IMR-90 (cell line): ENCODE measurements around the gene E2F8. TPM values are rescaled to one million over a fixed set of nuclear protein-coding genes. Genes with fewer than 3 reads are reported as not detected.

Source experiments
- ATAC-seq: fragments of 200-7000 bp; cut with Tn5 transposase; 2 replicates; pipeline ENCODE4 v1.9.1; 2020; ENCODE audit warnings: low read depth, mild to moderate bottlenecking, moderate library complexity
- BruUV-seq: library from RNA; stranded (reverse); fragments of 400-500 nt; replicated peaks from 2 replicates; lab custom pipeline; 2021; lab: Mats Ljungman, UMichigan
- CTCF ChIA-PET: fragments of 300-600 bp; formaldehyde crosslinking; extraction: SDS; loops from one replicate; lab custom pipeline; 2021; ENCODE audit warnings: antibody characterized with exemption; lab: Yijun Ruan, JAX
- POLR2A ChIA-PET: fragments of 300-600 bp; sonication (Branson Sonifier 250); formaldehyde crosslinking; loops from one replicate; lab custom pipeline; 2022; ENCODE audit warnings: antibody characterized with exemption; ENCODE audit not compliant: unreplicated experiment; lab: Charles Lee
- DNase-seq: peaks from one replicate; pipeline ENCODE4 v3.0.0; 2013
- H2AFZ ChIP-seq: replicated peaks from 2 replicates; pipeline ENCODE3; 2013; ENCODE audit warnings: low read length, mild to moderate bottlenecking; ENCODE audit not compliant: poor library complexity
- H2AK5ac ChIP-seq: 2 replicates; pipeline ENCODE4 v1.6.1; 2013; ENCODE audit warnings: low read depth, low read length, inconsistent platforms
- H2AK9ac ChIP-seq: replicated peaks from 2 replicates; pipeline ENCODE3; 2013; ENCODE audit warnings: mild to moderate bottlenecking, low read depth, low read length, moderate library complexity; ENCODE audit not compliant: poor library complexity
- H2BK120ac ChIP-seq: 2 replicates; pipeline ENCODE4 v1.6.1; 2013; ENCODE audit warnings: low read depth, low read length, inconsistent platforms
- H2BK15ac ChIP-seq: 3 replicates; pipeline ENCODE4 v1.6.1; 2013; ENCODE audit warnings: low read depth, low read length, inconsistent platforms
- H2BK20ac ChIP-seq: 2 replicates; pipeline ENCODE4 v1.6.1; 2013; ENCODE audit warnings: low read depth, mild to moderate bottlenecking, inconsistent platforms, low read length, moderate library complexity
- H2BK5ac ChIP-seq: 2 replicates; pipeline ENCODE4 v1.6.1; 2013; ENCODE audit warnings: mild to moderate bottlenecking, low read depth, low read length, inconsistent platforms; ENCODE audit not compliant: poor library complexity, severe bottlenecking
- H3K14ac ChIP-seq: replicated peaks from 2 replicates; pipeline ENCODE4 v1.6.1; 2013; ENCODE audit warnings: low read depth, low read length, inconsistent platforms
- H3K18ac ChIP-seq: 2 replicates; pipeline ENCODE4 v1.6.1; 2013; ENCODE audit warnings: low read depth, low read length, control low read depth
- H3K23ac ChIP-seq: 2 replicates; pipeline ENCODE4 v1.6.1; 2013; ENCODE audit warnings: low read depth, low read length, inconsistent platforms
- H3K27ac ChIP-seq: 2 replicates; pipeline ENCODE4 v1.5.1; 2013; ENCODE audit warnings: mild to moderate bottlenecking, control low read depth, low read length; ENCODE audit not compliant: insufficient read depth
- H3K27me3 ChIP-seq: 2 replicates; pipeline ENCODE4 v1.6.1; 2013; ENCODE audit warnings: low read length; ENCODE audit not compliant: control insufficient read depth, insufficient read depth
- H3K36me3 ChIP-seq: 2 replicates; pipeline ENCODE4 v1.6.1; 2013; ENCODE audit warnings: low read length, mixed read lengths; ENCODE audit not compliant: control insufficient read depth, insufficient read depth
- H3K4ac ChIP-seq: 2 replicates; pipeline ENCODE4 v1.6.1; 2013; ENCODE audit warnings: low read depth, low read length, inconsistent platforms
- H3K4me1 ChIP-seq: 2 replicates; pipeline ENCODE4 v1.6.1; 2013; ENCODE audit warnings: low read length, mixed read lengths; ENCODE audit not compliant: control insufficient read depth, insufficient read depth
- H3K4me2 ChIP-seq: 2 replicates; pipeline ENCODE4 v1.6.1; 2013; ENCODE audit warnings: low read depth, mild to moderate bottlenecking, control low read depth, low read length, moderate library complexity
- H3K4me3 ChIP-seq: 2 replicates; pipeline ENCODE4 v1.5.1; 2013; ENCODE audit warnings: low read depth, mild to moderate bottlenecking, control low read depth, low read length, moderate library complexity; ENCODE audit not compliant: insufficient read depth
- H3K56ac ChIP-seq: 2 replicates; pipeline ENCODE4 v1.6.1; 2013; ENCODE audit warnings: low read length, inconsistent platforms; ENCODE audit not compliant: insufficient read depth; ENCODE audit errors: extremely low read depth
- H3K79me1 ChIP-seq, 2 experiments: 2 replicates each; pipeline ENCODE4 v1.6.1; 2013; ENCODE audit warnings: low read length in 2 of 2, inconsistent platforms in 1 of 2, low read depth in 1 of 2
- H3K9ac ChIP-seq: 2 replicates; pipeline ENCODE4 v1.6.1; 2013; ENCODE audit warnings: low read depth, low read length, control low read depth
- H3K9me1 ChIP-seq: 2 replicates; pipeline ENCODE4 v1.6.1; 2013; ENCODE audit warnings: low read length, inconsistent platforms; ENCODE audit not compliant: insufficient read depth
- H3K9me3 ChIP-seq: 2 replicates; pipeline ENCODE4 v1.6.1; 2013; ENCODE audit warnings: low read length; ENCODE audit not compliant: control insufficient read depth, insufficient read depth
- H4K20me1 ChIP-seq: 2 replicates; pipeline ENCODE4 v1.6.1; 2013; ENCODE audit warnings: low read length, inconsistent platforms; ENCODE audit not compliant: insufficient read depth
- H4K5ac ChIP-seq: 2 replicates; pipeline ENCODE4 v1.6.1; 2013; ENCODE audit warnings: mild to moderate bottlenecking, low read depth, low read length, control low read depth
- H4K8ac ChIP-seq, 2 experiments: 2 replicates each; pipeline ENCODE4 v1.6.1; 2013; ENCODE audit warnings: low read depth in 2 of 2, low read length in 2 of 2, control low read depth in 1 of 2, inconsistent platforms in 1 of 2
- H4K91ac ChIP-seq: 2 replicates; pipeline ENCODE4 v1.6.1; 2013; ENCODE audit warnings: low read depth, low read length, inconsistent platforms; ENCODE audit not compliant: insufficient read depth
- BHLHE40 ChIP-seq: fragments of 150-350 bp; IDR thresholded peaks from 2 replicates; pipeline ENCODE4 v1.6.1; 2016; ENCODE audit warnings: mild to moderate bottlenecking, low read depth, low read length
- CEBPB ChIP-seq: IDR thresholded peaks from 2 replicates; pipeline ENCODE4 v1.6.1; 2012; ENCODE audit warnings: low read depth, low read length, improper control_type of control experiment
- CHD1 ChIP-seq: IDR thresholded peaks from 2 replicates; pipeline ENCODE4 v1.6.1; 2012; ENCODE audit warnings: low read depth, low read length, improper control_type of control experiment
- FOS ChIP-seq: fragments of 150-350 bp; IDR thresholded peaks from 2 replicates; pipeline ENCODE4 v1.6.1; 2016; ENCODE audit warnings: low read depth, low read length
- MAFK ChIP-seq: IDR thresholded peaks from 2 replicates; pipeline ENCODE4 v1.6.1; 2012; ENCODE audit warnings: low read depth, low read length, improper control_type of control experiment
- MAZ ChIP-seq: IDR thresholded peaks from 2 replicates; pipeline ENCODE4 v1.6.1; 2012; ENCODE audit warnings: low read depth, mild to moderate bottlenecking, low read length, improper control_type of control experiment, moderate library complexity, borderline replicate concordance
- MXI1 ChIP-seq: IDR thresholded peaks from 2 replicates; pipeline ENCODE4 v1.6.1; 2012; ENCODE audit warnings: low read depth, mild to moderate bottlenecking, low read length, moderate library complexity, borderline replicate concordance
- NFE2L2 ChIP-seq: fragments of 150-350 bp; IDR thresholded peaks from 2 replicates; pipeline ENCODE4 v1.6.1; 2016; ENCODE audit warnings: low read depth, mild to moderate bottlenecking, low read length
- POLR2A ChIP-seq: IDR thresholded peaks from 2 replicates; pipeline ENCODE4 v1.6.1; 2012; ENCODE audit warnings: mild to moderate bottlenecking, low read depth, low read length
- RAD21 ChIP-seq: IDR thresholded peaks from 2 replicates; pipeline ENCODE4 v1.6.1; 2012; ENCODE audit warnings: low read length, improper control_type of control experiment
- RCOR1 ChIP-seq: IDR thresholded peaks from 2 replicates; pipeline ENCODE4 v1.6.1; 2012; ENCODE audit warnings: mild to moderate bottlenecking, low read length, improper control_type of control experiment; ENCODE audit not compliant: insufficient replicate concordance
- RFX5 ChIP-seq: IDR thresholded peaks from 2 replicates; pipeline ENCODE4 v1.8.0; 2012; ENCODE audit warnings: low read depth, mild to moderate bottlenecking, low read length, moderate library complexity
- SMC3 ChIP-seq: fragments of 150-350 bp; IDR thresholded peaks from 2 replicates; pipeline ENCODE4 v1.6.1; 2016; ENCODE audit warnings: low read depth, mild to moderate bottlenecking, antibody characterized with exemption, low read length, moderate library complexity
- WGBS, 2 experiments: methylation state at CpG; one replicate each; pipeline versions ENCODE4 v1.1.5 to v1.1.7; 2013; ENCODE audit warnings: missing lambda C conversion rate in 2 of 2; ENCODE audit not compliant: insufficient read length in 1 of 2; ENCODE audit errors: extremely low coverage in 2 of 2; 5-methylcytosine and 5-hydroxymethylcytosine counted together
- dilution Hi-C: fragments of 300-500 bp; cut with HindIII; formaldehyde crosslinking; loops from one replicate; pipeline ENCODE4 v1.14.3; 2018; ENCODE audit warnings: low sequenced_read_pairs; ENCODE audit not compliant: unreplicated experiment
- in situ Hi-C: fragments of 300-500 bp; cut with MboI; formaldehyde crosslinking; loops from 3 replicates; pipeline ENCODE4 v1.14.3; 2019; ENCODE audit warnings: low sequenced_read_pairs, inconsistent platforms, mixed read lengths
- intact Hi-C: fragments of 100-400 bp; cut with micrococcal nuclease; formaldehyde crosslinking; loops from 2 replicates; pipeline ENCODE4 v1.10.0; 2022
- polyA plus RNA-seq, 3 experiments: library from polyadenylated mRNA; depleted of rRNA; stranded (reverse); fragments of >200 nt; gene quantifications; 2 replicates each; pipeline ENCODE4 v1.2.3, GENCODE V29; 2012; ENCODE audit warnings: low replicate concordance in 1 of 3
- total RNA-seq: library from RNA; depleted of rRNA; stranded (reverse); fragments of >200 nt; gene quantifications from 2 replicates; pipeline ENCODE4 v1.2.3, GENCODE V29; 2012
- TF ChIP-seq, protein P1 (sequence below): conservative IDR thresholded peaks from 2 replicates; pipeline ENCODE4 v1.5.1; 2012; ENCODE audit warnings: mild to moderate bottlenecking, low read depth, low read length, improper control_type of control experiment
- TF ChIP-seq, protein P2 (sequence below): fragments of 150-350 bp; IDR thresholded peaks from 2 replicates; pipeline ENCODE4 v1.6.1; 2017; ENCODE audit warnings: mild to moderate bottlenecking, antibody characterized with exemption, low read length, low read depth
- TF ChIP-seq, protein P3 (sequence below): fragments of 150-350 bp; IDR thresholded peaks from 2 replicates; pipeline ENCODE4 v1.6.1; 2016; ENCODE audit warnings: low read depth, mild to moderate bottlenecking, low read length, moderate library complexity, borderline replicate concordance

Gene E2F8
- total and polyA plus RNA-seq, 2 of the 4 experiments (the other 2 are of a cell fraction): 1.1 to 2.3 TPM

DNA sequence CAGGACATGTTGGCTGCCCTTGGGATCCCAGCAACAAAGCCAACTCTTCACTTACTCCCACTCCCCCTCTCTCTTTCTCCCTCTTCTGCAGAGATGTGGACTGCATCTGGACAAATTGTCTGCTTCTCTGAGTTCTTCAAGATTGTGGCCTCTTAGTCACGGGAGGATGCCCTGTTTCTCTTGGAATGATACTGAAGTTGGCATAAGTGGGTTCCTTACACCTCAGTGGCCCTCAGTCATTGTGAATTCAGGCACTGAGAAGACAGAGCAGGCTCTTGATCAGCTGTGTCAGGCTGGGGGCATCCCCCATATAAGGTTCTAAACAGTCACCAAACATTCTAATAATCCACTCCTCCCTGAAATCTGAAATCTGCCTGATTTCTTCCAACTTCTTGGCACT lies 6.1 kb upstream of the E2F8 start:
- Histone ChIP-seq H4K8ac (no peak overlapping the region), H3K23ac (no peak overlapping the region), H3K4me2 (no peak overlapping the region), H3K27ac (no peak overlapping the region), H3K27me3 (peaks cover 29% of the 10 kb centered on the region), H3K4ac (no peak overlapping the region), H4K5ac (no peak overlapping the region), H2BK15ac (no peak overlapping the region), H3K14ac (no peak overlapping the region), H3K9me1 (no peaks in the 10 kb centered on the region), H3K36me3 (no peaks in the 10 kb centered on the region), H3K79me1 (no peaks in the 10 kb centered on the region), H3K4me3 (no peak overlapping the region), H2BK5ac (no peak overlapping the region), H4K91ac (no peak overlapping the region), H2BK120ac (no peak overlapping the region), H2AK5ac (no peak overlapping the region), H3K56ac (no peak overlapping the region), H2AK9ac (no peak overlapping the region), H3K4me1 (no peaks in the 10 kb centered on the region), H3K9me3 (no peaks in the 10 kb centered on the region), H2AFZ (no peak overlapping the region), H4K20me1 (no peaks in the 10 kb centered on the region), H3K9ac (no peak overlapping the region), H3K18ac (no peak overlapping the region), H2BK20ac (no peak overlapping the region)
- ChIA-PET POLR2A (no interaction called here), CTCF (no interaction called here)
- dilution Hi-C loops: no loop called here
- WGBS, 2 experiments: no CpG with 5 or more reads among the region's 1 CpG
- no peak for DNase-seq
- in situ Hi-C loops: no loop called here
- no peak for TF ChIP-seq MXI1
- TF ChIP-seq, protein P1, sequence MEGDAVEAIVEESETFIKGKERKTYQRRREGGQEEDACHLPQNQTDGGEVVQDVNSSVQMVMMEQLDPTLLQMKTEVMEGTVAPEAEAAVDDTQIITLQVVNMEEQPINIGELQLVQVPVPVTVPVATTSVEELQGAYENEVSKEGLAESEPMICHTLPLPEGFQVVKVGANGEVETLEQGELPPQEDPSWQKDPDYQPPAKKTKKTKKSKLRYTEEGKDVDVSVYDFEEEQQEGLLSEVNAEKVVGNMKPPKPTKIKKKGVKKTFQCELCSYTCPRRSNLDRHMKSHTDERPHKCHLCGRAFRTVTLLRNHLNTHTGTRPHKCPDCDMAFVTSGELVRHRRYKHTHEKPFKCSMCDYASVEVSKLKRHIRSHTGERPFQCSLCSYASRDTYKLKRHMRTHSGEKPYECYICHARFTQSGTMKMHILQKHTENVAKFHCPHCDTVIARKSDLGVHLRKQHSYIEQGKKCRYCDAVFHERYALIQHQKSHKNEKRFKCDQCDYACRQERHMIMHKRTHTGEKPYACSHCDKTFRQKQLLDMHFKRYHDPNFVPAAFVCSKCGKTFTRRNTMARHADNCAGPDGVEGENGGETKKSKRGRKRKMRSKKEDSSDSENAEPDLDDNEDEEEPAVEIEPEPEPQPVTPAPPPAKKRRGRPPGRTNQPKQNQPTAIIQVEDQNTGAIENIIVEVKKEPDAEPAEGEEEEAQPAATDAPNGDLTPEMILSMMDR: no peak
- TF ChIP-seq POLR2A: no peak
- no peak for TF ChIP-seq BHLHE40
- no peak for TF ChIP-seq CEBPB
- no peak for TF ChIP-seq CHD1
- TF ChIP-seq, protein P2, sequence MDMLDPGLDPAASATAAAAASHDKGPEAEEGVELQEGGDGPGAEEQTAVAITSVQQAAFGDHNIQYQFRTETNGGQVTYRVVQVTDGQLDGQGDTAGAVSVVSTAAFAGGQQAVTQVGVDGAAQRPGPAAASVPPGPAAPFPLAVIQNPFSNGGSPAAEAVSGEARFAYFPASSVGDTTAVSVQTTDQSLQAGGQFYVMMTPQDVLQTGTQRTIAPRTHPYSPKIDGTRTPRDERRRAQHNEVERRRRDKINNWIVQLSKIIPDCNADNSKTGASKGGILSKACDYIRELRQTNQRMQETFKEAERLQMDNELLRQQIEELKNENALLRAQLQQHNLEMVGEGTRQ: no peak
- no peak for TF ChIP-seq NFE2L2
- TF ChIP-seq RAD21: no peak
- TF ChIP-seq MAFK: no peak
- no peak for TF ChIP-seq RCOR1
- no peak for TF ChIP-seq SMC3
- TF ChIP-seq, protein P3, sequence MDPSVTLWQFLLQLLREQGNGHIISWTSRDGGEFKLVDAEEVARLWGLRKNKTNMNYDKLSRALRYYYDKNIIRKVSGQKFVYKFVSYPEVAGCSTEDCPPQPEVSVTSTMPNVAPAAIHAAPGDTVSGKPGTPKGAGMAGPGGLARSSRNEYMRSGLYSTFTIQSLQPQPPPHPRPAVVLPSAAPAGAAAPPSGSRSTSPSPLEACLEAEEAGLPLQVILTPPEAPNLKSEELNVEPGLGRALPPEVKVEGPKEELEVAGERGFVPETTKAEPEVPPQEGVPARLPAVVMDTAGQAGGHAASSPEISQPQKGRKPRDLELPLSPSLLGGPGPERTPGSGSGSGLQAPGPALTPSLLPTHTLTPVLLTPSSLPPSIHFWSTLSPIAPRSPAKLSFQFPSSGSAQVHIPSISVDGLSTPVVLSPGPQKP: no peak
- no peak for TF ChIP-seq MAZ
- no peak for TF ChIP-seq FOS
- no peak for TF ChIP-seq RFX5
- BruUV-seq: no TSS peak
- no peak for ATAC-seq
- intact Hi-C loops: no loop called here
